NB4 (cell line): Measurements from ENCODE around the gene SPTA1.

Experiments
- DNase-seq: peaks from one replicate; pipeline ENCODE4 v3.0.0; 2010; ENCODE audit warnings: low read depth
- H3K4me3 ChIP-seq: one replicate; pipeline ENCODE4 v1.5.1; 2011; ENCODE audit warnings: mild to moderate bottlenecking, low read depth, low read length, moderate library complexity
- MYC ChIP-seq: IDR thresholded peaks from 2 replicates; pipeline ENCODE4 v1.6.1; 2011; ENCODE audit warnings: low read depth, low read length
- POLR2A ChIP-seq: IDR thresholded peaks from 2 replicates; pipeline ENCODE4 v1.6.1; 2011; ENCODE audit warnings: mild to moderate bottlenecking; ENCODE audit not compliant: insufficient read length; ENCODE audit errors: extremely low read depth
- TF ChIP-seq, protein P1 (sequence below): IDR thresholded peaks from one replicate; pipeline ENCODE4 v1.5.1; 2012; ENCODE audit warnings: low read depth, low read length
- TF ChIP-seq, protein P2 (sequence below): IDR thresholded peaks from 2 replicates; pipeline ENCODE4 v1.6.1; 2011; ENCODE audit warnings: low read depth, low read length

SPTA1 gene

DNA sequence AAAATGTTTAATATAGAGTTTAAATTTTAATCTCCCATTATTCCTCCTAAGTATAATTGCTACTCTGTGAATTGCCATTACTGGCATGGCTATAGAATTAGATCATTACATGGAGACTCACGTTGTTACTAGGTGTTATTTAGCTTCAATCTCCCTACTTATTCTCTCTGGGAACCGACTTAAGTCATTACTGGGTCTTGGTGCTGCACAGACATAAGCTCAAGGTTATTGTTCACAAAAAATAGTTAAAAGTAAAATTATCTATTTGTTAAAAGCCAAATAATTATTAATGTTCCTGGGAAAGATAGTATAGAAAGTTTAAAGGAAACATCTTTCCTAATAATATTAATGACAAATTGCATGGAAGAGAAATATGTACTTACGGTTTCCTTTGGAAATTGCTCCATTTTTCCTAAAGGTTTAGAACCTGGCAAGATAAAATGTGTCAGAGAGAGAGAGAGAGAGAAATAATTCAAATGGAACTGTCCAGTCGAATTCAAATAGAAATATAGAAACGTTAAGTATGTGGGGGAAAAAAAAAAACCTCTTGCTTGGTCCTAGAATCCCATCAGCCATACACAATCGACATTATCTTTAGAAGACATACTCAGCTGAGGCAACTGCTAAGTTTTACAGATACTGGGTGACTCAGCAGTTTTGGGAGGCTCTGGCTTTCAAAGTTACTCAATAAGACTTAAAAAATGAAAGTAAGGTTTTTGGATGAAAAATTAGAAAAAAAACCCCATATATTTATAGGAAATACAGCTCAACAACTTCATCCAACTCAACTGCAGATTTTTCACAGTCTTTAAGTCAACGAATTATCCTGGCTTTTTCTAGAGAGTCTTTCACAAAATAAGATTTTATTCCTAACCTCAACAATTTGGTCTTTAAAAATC lies at the start of gene SPTA1:
TSS of gene SPTA1 (minus strand) at position 605 of the 899 bp plus-strand sequence. CDS start at position 407, 198 bp downstream.
- TF ChIP-seq, protein P1, sequence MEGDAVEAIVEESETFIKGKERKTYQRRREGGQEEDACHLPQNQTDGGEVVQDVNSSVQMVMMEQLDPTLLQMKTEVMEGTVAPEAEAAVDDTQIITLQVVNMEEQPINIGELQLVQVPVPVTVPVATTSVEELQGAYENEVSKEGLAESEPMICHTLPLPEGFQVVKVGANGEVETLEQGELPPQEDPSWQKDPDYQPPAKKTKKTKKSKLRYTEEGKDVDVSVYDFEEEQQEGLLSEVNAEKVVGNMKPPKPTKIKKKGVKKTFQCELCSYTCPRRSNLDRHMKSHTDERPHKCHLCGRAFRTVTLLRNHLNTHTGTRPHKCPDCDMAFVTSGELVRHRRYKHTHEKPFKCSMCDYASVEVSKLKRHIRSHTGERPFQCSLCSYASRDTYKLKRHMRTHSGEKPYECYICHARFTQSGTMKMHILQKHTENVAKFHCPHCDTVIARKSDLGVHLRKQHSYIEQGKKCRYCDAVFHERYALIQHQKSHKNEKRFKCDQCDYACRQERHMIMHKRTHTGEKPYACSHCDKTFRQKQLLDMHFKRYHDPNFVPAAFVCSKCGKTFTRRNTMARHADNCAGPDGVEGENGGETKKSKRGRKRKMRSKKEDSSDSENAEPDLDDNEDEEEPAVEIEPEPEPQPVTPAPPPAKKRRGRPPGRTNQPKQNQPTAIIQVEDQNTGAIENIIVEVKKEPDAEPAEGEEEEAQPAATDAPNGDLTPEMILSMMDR: no peak
- TF ChIP-seq MYC: no peak
- no peak for TF ChIP-seq POLR2A
- TF ChIP-seq, protein P2, sequence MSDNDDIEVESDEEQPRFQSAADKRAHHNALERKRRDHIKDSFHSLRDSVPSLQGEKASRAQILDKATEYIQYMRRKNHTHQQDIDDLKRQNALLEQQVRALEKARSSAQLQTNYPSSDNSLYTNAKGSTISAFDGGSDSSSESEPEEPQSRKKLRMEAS: no peak
- no peak within 1 kb of the TSS for H3K4me3 ChIP-seq
- peak; percentile 76 for DNase-seq

DNA sequence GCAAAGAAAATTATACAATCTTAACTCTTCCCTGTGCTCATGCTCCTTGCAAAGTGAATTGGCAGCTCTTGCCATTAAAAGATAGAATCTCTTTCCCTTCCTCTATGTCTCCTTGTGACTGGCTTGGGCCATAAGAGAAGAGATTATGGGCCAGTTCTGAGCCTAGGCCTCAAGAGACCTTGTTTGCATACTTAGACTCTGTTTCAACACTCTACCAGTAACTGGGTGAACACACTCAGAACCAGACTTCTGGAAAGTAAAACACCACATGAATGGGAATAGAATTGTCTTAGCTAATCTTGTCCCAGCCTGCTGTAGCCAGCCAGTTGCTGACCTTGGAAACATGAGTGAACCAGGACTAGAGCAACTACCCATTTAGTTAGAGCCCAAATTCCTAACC lies 49.3 kb upstream of the SPTA1 start:
- no peak for DNase-seq
- TF ChIP-seq, protein P1: no peak
- TF ChIP-seq MYC (no peak), POLR2A (no peak)
- TF ChIP-seq, protein P2: no peak
- no peak overlapping the region for H3K4me3 ChIP-seq

DNA sequence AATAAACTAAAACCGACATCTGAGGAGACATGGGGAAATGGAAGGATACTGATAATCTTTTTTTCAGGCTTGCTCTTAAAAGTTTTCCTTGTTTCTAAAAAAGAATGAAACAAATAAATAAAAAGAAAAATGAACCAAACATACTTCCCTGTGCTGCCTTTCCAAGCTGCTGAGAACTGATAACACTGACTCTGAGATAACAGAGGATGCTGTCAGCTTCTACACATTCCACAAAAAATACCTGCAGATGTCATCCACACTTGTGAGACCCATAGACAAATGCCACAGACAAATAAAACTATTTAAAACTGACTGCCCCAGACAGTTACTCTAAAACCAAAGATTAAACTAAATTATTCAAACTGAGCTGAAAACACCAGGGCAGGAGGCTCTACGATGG lies 46.0 kb upstream of the SPTA1 start:
- H3K4me3 ChIP-seq: no peak overlapping the region
- TF ChIP-seq, protein P1: no peak
- no peak for TF ChIP-seq MYC
- TF ChIP-seq, protein P2: no peak
- no peak for TF ChIP-seq POLR2A
- DNase-seq: no peak

DNA sequence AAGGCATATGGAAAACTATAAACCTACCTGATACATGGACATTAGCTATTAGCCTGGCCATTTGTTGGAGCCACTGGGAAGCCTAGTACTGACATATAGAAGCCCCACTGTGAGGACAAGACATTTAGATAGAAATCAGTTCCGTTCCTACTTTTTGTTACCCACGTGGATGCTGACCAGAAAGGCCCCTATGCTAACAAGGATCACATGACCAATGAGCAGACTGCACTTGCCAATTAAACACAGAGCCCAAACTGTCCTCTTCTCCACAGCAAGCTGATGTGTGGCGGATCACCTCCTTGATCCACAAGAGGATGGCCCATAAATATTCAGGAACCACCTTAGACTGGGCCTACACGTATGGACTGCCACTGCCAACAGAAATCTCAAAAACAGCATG lies 45.2 kb upstream of the SPTA1 start:
- TF ChIP-seq, protein P2: no peak
- TF ChIP-seq MYC: no peak
- TF ChIP-seq, protein P1: no peak
- no peak for DNase-seq
- no peak overlapping the region for H3K4me3 ChIP-seq

DNA sequence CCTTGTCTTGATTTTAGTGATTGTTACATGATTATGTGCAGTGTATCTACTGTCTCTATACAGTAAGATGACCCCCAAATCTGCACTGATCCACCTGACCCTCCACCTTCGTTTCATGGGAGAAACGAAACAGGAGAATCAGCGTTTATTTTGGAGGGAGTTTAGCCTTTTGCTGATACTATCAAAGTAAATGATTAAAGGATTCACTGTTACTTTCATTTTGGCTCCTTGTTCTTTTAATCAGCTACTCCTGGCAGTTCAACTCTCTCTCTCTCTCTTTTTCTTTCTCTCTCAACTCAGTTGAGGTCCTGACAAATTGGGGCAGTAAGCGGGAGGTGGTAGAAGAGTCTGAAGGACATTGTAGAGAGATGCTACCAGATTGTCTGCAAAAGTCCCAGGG lies 43.9 kb upstream of the SPTA1 start:
- no peak overlapping the region for H3K4me3 ChIP-seq
- DNase-seq: no peak
- TF ChIP-seq, protein P1: no peak
- TF ChIP-seq, protein P2: no peak
- no peak for TF ChIP-seq MYC
- no peak for TF ChIP-seq POLR2A
